GM12878 (cell line): Measurements from ENCODE around the gene TET2. TPM values are rescaled to one million over a fixed set of nuclear protein-coding genes. Genes with fewer than 3 reads are reported as not detected.

Source experiments
- ASH2L ChIP-seq: fragments of 300-600, 200-600 bp; sonication (generic); IDR thresholded peaks from 2 replicates; pipeline ENCODE4 v1.6.1; 2017; ENCODE audit warnings: low read depth, mild to moderate bottlenecking, borderline replicate concordance
- CHD2 ChIP-seq: IDR thresholded peaks from 2 replicates; pipeline ENCODE4 v1.6.1; 2011; ENCODE audit warnings: low read depth, low read length, improper control_type of control experiment, borderline replicate concordance
- KAT2A ChIP-seq: conservative IDR thresholded peaks from 2 replicates; pipeline ENCODE4 v1.6.1; 2011; ENCODE audit warnings: low read depth, low read length; ENCODE audit not compliant: control insufficient read depth
- KLF5 ChIP-seq: fragments of 450-650 bp; IDR thresholded peaks from 2 replicates; pipeline ENCODE4 v1.6.1; 2014; ENCODE audit warnings: mild to moderate bottlenecking; ENCODE audit not compliant: partially characterized antibody
- MXI1 ChIP-seq: fragments of 150-350 bp; IDR thresholded peaks from 2 replicates; pipeline ENCODE4 v1.6.1; 2011; ENCODE audit warnings: low read depth, mild to moderate bottlenecking, inconsistent platforms, low read length, improper control_type of control experiment
- PML ChIP-seq: IDR thresholded peaks from 2 replicates; pipeline ENCODE4 v1.6.1; 2012; ENCODE audit warnings: low read length, inconsistent platforms
- RAD21 ChIP-seq: IDR thresholded peaks from 2 replicates; pipeline ENCODE4 v1.6.1; 2011; ENCODE audit warnings: mild to moderate bottlenecking, low read depth, low read length, moderate library complexity; ENCODE audit not compliant: insufficient read depth
- SP1 ChIP-seq: IDR thresholded peaks from one replicate; pipeline ENCODE4 v1.6.1; 2011; ENCODE audit warnings: low read depth, low read length
- STAT1 ChIP-seq: fragments of 450-650 bp; conservative IDR thresholded peaks from 2 replicates; pipeline ENCODE4 v1.6.1; 2014; ENCODE audit warnings: antibody characterized with exemption, mild to moderate bottlenecking
- TCF3 ChIP-seq: IDR thresholded peaks from 2 replicates; pipeline ENCODE4 v1.6.1; 2012; ENCODE audit warnings: low read depth, mild to moderate bottlenecking, low read length, borderline replicate concordance; ENCODE audit not compliant: insufficient read depth
- ZNF274 ChIP-seq: IDR thresholded peaks from one replicate; pipeline ENCODE4 v1.8.0; 2011; ENCODE audit not compliant: insufficient read length, insufficient read depth
- ZNF384 ChIP-seq: IDR thresholded peaks from 2 replicates; pipeline ENCODE4 v1.6.1; 2012; ENCODE audit warnings: low read depth, mild to moderate bottlenecking, low read length, improper control_type of control experiment, borderline replicate concordance
- ZNF622 ChIP-seq: fragments of 450-650 bp; IDR thresholded peaks from 2 replicates; pipeline ENCODE4 v1.6.1; 2017; ENCODE audit warnings: mild to moderate bottlenecking, inconsistent platforms
- polyA plus RNA-seq, 11 experiments: library from polyadenylated mRNA; depleted of rRNA in 4 of 11; unstranded in 6 of 11; stranded (reverse) in 5 of 11; fragments of >200 nt; fragmentation: Nextera tagmentation in 4 of 11; fragmentation: Illumina TruSeq in 1 of 11; extraction: Ambion mirVana in 4 of 11; extraction: Trizol in 1 of 11; gene quantifications; 1 replicate in 1 of 11; 2 replicates in 10 of 11; pipeline versions ENCODE4 v1.2.1 to v1.2.3, GENCODE V29; 2011 to 2016; ENCODE audit warnings: inconsistent platforms in 2 of 11, missing spikeins in 2 of 11, low read depth in 1 of 11
- total RNA-seq, 4 experiments: library from RNA; depleted of rRNA in 3 of 4; stranded (reverse); fragments of >200 nt in 3 of 4; fragmentation: Illumina TruSeq in 1 of 4; extraction: Trizol in 1 of 4; gene quantifications; 2 replicates each; pipeline versions ENCODE4 v1.2.1 to v1.2.3, GENCODE V29; 2013 to 2021
- TF ChIP-seq, protein P1 (sequence below): IDR thresholded peaks from 2 replicates; pipeline ENCODE4 v1.6.1; 2012; ENCODE audit warnings: improper control_type of control experiment, low read depth, low read length; ENCODE audit not compliant: insufficient replicate concordance
- TF ChIP-seq, protein P2 (sequence below): IDR thresholded peaks from 2 replicates; pipeline ENCODE4 v1.6.1; 2011; ENCODE audit warnings: borderline replicate concordance, low read depth, mild to moderate bottlenecking, moderate library complexity, low read length; ENCODE audit not compliant: insufficient read depth, poor library complexity, severe bottlenecking
- TF ChIP-seq, protein P3 (sequence below): IDR thresholded peaks from 2 replicates; pipeline ENCODE4 v1.6.1; 2012; ENCODE audit warnings: low read depth, low read length, improper control_type of control experiment
- TF ChIP-seq, protein P4 (sequence below): fragments of 150-350 bp; IDR thresholded peaks from 2 replicates; pipeline ENCODE4 v1.6.1; 2014; ENCODE audit warnings: mild to moderate bottlenecking, low read depth, low read length
- TF ChIP-seq, protein P5 (sequence below): fragments of 450-650 bp; IDR thresholded peaks from 2 replicates; pipeline ENCODE4 v1.6.1; 2014; ENCODE audit warnings: mild to moderate bottlenecking

The TET2 gene
- total and polyA plus RNA-seq, 10 of the 15 experiments (the other 5 are each of a cell fraction or from before 2014, with no cell fraction given): 3.7 to 49.0 (median 27.5) TPM

DNA sequence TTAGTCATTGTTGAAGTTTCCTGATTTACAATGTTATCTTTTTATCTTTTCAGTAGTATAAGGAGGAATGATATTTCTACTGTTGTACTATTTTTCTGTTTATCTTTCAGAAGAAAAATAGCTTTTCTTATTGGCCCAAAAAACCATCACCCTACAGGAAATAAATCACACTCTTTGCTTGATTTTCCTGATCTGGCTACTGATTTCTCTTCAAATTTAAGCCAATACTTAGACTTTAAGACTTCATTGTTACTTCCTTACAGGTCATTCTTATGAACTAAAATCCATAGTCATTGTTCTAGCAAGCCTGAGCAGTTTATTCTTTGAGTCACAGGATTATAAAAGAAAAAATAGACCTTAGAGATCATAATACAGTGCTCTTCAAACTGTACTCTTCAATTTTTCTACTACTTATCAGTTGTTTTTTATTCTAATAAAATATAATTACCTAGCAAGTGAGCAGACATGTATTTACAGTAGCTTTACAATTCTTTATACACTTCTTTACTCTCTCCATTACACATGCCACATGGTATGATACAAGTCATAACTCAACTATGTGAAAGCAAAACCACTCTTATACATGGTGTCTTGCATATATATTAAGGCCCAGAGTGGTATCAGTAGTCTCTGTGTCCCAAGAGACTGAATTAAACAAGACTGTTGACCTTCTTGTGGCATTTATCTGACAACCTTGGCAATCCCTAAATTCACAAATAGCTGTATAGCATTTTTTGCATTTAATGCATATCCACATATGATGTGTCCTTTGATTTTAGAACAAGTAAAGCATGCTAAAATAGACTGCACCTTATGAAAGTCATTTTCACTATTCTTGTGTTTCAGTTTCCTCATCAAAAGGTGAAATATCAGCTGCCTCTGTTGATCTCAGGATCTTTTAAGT, 47.9 kb downstream of the TET2 start (continued):
- TF ChIP-seq, protein P1, sequence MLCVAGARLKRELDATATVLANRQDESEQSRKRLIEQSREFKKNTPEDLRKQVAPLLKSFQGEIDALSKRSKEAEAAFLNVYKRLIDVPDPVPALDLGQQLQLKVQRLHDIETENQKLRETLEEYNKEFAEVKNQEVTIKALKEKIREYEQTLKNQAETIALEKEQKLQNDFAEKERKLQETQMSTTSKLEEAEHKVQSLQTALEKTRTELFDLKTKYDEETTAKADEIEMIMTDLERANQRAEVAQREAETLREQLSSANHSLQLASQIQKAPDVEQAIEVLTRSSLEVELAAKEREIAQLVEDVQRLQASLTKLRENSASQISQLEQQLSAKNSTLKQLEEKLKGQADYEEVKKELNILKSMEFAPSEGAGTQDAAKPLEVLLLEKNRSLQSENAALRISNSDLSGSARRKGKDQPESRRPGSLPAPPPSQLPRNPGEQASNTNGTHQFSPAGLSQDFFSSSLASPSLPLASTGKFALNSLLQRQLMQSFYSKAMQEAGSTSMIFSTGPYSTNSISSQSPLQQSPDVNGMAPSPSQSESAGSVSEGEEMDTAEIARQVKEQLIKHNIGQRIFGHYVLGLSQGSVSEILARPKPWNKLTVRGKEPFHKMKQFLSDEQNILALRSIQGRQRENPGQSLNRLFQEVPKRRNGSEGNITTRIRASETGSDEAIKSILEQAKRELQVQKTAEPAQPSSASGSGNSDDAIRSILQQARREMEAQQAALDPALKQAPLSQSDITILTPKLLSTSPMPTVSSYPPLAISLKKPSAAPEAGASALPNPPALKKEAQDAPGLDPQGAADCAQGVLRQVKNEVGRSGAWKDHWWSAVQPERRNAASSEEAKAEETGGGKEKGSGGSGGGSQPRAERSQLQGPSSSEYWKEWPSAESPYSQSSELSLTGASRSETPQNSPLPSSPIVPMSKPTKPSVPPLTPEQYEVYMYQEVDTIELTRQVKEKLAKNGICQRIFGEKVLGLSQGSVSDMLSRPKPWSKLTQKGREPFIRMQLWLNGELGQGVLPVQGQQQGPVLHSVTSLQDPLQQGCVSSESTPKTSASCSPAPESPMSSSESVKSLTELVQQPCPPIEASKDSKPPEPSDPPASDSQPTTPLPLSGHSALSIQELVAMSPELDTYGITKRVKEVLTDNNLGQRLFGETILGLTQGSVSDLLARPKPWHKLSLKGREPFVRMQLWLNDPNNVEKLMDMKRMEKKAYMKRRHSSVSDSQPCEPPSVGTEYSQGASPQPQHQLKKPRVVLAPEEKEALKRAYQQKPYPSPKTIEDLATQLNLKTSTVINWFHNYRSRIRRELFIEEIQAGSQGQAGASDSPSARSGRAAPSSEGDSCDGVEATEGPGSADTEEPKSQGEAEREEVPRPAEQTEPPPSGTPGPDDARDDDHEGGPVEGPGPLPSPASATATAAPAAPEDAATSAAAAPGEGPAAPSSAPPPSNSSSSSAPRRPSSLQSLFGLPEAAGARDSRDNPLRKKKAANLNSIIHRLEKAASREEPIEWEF: no peak
- TF ChIP-seq SP1 (no peak), ASH2L (no peak), TCF3 (no peak), KAT2A (no peak), ZNF622 (no peak), RAD21 (no peak), ZNF384 (no peak), ZNF274 (no peak), MXI1 (no peak), PML (no peak), STAT1 (no peak), CHD2 (no peak), KLF5 (no peak)
- TF ChIP-seq, protein P2, sequence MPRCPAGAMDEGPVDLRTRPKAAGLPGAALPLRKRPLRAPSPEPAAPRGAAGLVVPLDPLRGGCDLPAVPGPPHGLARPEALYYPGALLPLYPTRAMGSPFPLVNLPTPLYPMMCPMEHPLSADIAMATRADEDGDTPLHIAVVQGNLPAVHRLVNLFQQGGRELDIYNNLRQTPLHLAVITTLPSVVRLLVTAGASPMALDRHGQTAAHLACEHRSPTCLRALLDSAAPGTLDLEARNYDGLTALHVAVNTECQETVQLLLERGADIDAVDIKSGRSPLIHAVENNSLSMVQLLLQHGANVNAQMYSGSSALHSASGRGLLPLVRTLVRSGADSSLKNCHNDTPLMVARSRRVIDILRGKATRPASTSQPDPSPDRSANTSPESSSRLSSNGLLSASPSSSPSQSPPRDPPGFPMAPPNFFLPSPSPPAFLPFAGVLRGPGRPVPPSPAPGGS: no peak
- TF ChIP-seq, protein P3, sequence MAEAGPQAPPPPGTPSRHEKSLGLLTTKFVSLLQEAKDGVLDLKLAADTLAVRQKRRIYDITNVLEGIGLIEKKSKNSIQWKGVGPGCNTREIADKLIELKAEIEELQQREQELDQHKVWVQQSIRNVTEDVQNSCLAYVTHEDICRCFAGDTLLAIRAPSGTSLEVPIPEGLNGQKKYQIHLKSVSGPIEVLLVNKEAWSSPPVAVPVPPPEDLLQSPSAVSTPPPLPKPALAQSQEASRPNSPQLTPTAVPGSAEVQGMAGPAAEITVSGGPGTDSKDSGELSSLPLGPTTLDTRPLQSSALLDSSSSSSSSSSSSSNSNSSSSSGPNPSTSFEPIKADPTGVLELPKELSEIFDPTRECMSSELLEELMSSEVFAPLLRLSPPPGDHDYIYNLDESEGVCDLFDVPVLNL: no peak
- TF ChIP-seq, protein P4, sequence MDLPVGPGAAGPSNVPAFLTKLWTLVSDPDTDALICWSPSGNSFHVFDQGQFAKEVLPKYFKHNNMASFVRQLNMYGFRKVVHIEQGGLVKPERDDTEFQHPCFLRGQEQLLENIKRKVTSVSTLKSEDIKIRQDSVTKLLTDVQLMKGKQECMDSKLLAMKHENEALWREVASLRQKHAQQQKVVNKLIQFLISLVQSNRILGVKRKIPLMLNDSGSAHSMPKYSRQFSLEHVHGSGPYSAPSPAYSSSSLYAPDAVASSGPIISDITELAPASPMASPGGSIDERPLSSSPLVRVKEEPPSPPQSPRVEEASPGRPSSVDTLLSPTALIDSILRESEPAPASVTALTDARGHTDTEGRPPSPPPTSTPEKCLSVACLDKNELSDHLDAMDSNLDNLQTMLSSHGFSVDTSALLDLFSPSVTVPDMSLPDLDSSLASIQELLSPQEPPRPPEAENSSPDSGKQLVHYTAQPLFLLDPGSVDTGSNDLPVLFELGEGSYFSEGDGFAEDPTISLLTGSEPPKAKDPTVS: no peak
- TF ChIP-seq, protein P5, sequence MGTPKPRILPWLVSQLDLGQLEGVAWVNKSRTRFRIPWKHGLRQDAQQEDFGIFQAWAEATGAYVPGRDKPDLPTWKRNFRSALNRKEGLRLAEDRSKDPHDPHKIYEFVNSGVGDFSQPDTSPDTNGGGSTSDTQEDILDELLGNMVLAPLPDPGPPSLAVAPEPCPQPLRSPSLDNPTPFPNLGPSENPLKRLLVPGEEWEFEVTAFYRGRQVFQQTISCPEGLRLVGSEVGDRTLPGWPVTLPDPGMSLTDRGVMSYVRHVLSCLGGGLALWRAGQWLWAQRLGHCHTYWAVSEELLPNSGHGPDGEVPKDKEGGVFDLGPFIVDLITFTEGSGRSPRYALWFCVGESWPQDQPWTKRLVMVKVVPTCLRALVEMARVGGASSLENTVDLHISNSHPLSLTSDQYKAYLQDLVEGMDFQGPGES: no peak
